Skeletal muscle tissue (tissue), 4 donors: ENCODE measurements around the gene AP1S2. TPM values are rescaled to one million over a fixed set of nuclear protein-coding genes. Genes with fewer than 3 reads are reported as not detected.

ENCODE experiments used
- H3K27ac ChIP-seq: one replicate; pipeline ENCODE4 v1.7.0; 2013; ENCODE audit warnings: mild to moderate bottlenecking, low read depth, low read length, inconsistent platforms
- H3K27me3 ChIP-seq, 3 donors: one replicate each; pipeline ENCODE4 v1.7.0; 2013; ENCODE audit warnings: low read length in 3 of 3; ENCODE audit not compliant: control insufficient read depth in 3 of 3, insufficient read depth in 3 of 3
- H3K36me3 ChIP-seq, 3 donors: one replicate each; pipeline ENCODE4 v1.7.0; 2013; ENCODE audit warnings: low read length in 3 of 3; ENCODE audit not compliant: control insufficient read depth in 3 of 3, insufficient read depth in 3 of 3
- H3K4me1 ChIP-seq, 3 donors: one replicate each; pipeline ENCODE4 v1.7.0; 2013; ENCODE audit warnings: low read length in 3 of 3, mild to moderate bottlenecking in 3 of 3; ENCODE audit not compliant: control insufficient read depth in 3 of 3, insufficient read depth in 3 of 3
- H3K4me3 ChIP-seq, 3 donors: one replicate each; pipeline ENCODE4 v1.7.0; 2013; ENCODE audit warnings: low read length in 3 of 3
- H3K9ac ChIP-seq, 3 donors: one replicate each; pipeline ENCODE4 v1.7.0; 2013; ENCODE audit warnings: low read length in 3 of 3, mild to moderate bottlenecking in 3 of 3, moderate library complexity in 2 of 3, low read depth in 1 of 3
- H3K9me3 ChIP-seq, 3 donors: one replicate each; pipeline ENCODE4 v1.7.0; 2013; ENCODE audit warnings: low read length in 3 of 3; ENCODE audit not compliant: control insufficient read depth in 3 of 3
- total RNA-seq: library from RNA; depleted of rRNA; stranded (reverse); fragments of >200 nt; gene quantifications from one replicate; pipeline ENCODE4 v1.2.3, GENCODE V29; 2014
- donor health status: Osteomylitis.

AP1S2 gene
- 28.2 TPM for total RNA-seq

- Histone ChIP-seq H3K4me3 (peak within 1 kb of the TSS; percentile 88 to 91 (median 89)), H3K36me3 (no peaks in the 10 kb centered on the region), H3K9ac (peak within 1 kb of the TSS; percentile 79 to 87 (median 83))
These were observed at the start of gene AP1S2 for GRCh38 chrX:15854712-15855567. TSS of gene AP1S2 (minus strand) at chrX:15854813. CDS start at chrX:15852524, 2,289 bp downstream.

DNA sequence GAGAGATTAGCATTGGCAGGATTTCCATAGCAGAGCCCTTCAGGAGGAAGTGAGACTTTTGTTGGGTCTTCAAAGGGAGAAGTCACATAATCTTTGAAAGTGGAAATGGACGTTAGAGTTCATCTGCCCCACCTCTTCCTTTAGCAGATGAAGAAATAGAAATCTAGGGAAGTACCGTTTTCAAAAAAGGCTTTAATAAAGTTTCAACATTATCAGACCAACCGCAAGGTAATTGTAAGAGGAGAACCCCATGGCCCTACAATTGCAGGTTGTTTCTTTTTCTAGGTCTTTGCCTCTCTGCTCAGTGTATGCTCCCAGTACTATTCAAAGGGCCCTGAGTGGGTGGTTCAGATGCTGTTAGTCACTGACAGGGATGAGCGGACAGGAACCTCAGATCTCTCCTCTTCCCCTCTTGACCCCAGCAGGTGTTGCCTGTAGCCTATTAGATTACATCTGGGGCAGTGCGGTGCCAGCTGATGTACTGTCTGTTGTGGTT, 48.6 kb upstream of the AP1S2 start:
- Histone ChIP-seq H3K9me3 (no peaks in the 10 kb centered on the region), H3K27me3 (no peaks in the 10 kb centered on the region), H3K27ac (no peak overlapping the region), H3K9ac (no peak overlapping the region), H3K36me3 (no peaks in the 10 kb centered on the region), H3K4me3 (no peak overlapping the region), H3K4me1 (peaks cover 0 to 3% (median 0%) of the 10 kb centered on the region in 3 donors)

More at GRCh38 chrX:15854712-15855567, at the start of gene AP1S2:
- no peaks in the 10 kb centered on the region for H3K9me3 ChIP-seq
- H3K4me1 ChIP-seq: peaks cover 0 to 22% (median 0%) of the 10 kb centered on the region in 3 donors
- peaks cover 0 to 3% (median 0%) of the 10 kb centered on the region in 3 donors for H3K27me3 ChIP-seq
- H3K27ac ChIP-seq: peak within 1 kb of the TSS; percentile 88

- Histone ChIP-seq H3K27me3 (no peaks in the 10 kb centered on the region), H3K9me3 (no peaks in the 10 kb centered on the region), H3K36me3 (no peaks in the 10 kb centered on the region), H3K27ac (no peak overlapping the region), H3K4me1 (peaks cover 0 to 2% (median 0%) of the 10 kb centered on the region in 3 donors), H3K4me3 (no peak overlapping the region), H3K9ac (no peak overlapping the region)
These were observed 40.7 kb upstream of the AP1S2 start for GRCh38 chrX:15895334-15895733.

DNA sequence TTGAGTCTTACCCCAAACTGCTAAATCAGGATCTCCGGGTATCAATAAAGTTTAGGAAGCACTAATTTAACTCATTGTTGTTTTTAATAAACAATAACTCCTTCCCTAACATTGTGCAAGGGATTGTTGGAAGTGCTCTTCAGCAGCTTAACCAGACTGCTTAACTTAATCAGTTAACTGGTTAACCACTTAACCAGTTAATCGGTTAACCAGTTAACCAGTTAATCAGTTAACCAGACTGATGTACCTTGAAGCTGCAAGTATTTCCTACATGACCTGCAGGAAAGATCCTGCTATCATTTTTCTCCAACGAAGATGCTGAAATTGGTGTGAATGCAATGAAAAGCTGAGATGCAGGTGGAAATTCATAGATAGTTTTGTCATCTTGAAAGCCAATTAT, 40.1 kb upstream of the AP1S2 start:
- Histone ChIP-seq H3K9ac (no peak overlapping the region), H3K4me3 (no peak overlapping the region), H3K4me1 (peaks cover 0 to 2% (median 0%) of the 10 kb centered on the region in 3 donors), H3K27me3 (no peaks in the 10 kb centered on the region), H3K36me3 (no peaks in the 10 kb centered on the region), H3K27ac (no peak overlapping the region), H3K9me3 (no peaks in the 10 kb centered on the region)

GRCh38 chrX:15890463-15890862, 35.9 kb upstream of the AP1S2 start:
- H3K36me3 ChIP-seq: no peaks in the 10 kb centered on the region
- no peaks in the 10 kb centered on the region for H3K27me3 ChIP-seq
- no peaks in the 10 kb centered on the region for H3K9me3 ChIP-seq
- no peak overlapping the region for H3K27ac ChIP-seq
- H3K4me3 ChIP-seq: no peak overlapping the region
- H3K9ac ChIP-seq: no peak overlapping the region
- H3K4me1 ChIP-seq: peaks cover 0 to 2% (median 0%) of the 10 kb centered on the region in 3 donors

DNA sequence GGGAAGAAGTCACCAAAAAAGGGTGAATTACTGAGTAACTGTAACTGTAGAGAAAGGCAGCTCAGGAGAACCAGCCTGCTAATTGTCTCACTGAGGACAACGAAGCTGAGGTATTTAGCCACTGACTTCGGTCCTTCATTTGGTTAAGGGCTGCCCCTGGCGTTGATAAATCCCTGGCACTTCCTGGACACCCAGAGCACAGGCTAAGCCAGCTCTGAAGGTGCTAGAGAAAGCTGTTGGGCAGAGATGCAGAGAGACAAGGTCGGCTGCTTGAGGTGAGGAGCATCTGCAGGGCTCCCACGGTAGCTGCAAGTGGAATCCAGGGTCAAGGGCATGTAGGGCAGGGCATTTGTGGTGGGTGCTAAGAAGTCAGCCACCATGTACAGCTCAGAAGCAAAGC, 33.4 kb upstream of the AP1S2 start:
- no peak overlapping the region for H3K27ac ChIP-seq
- H3K4me1 ChIP-seq: peaks cover 0 to 2% (median 0%) of the 10 kb centered on the region in 3 donors
- H3K9ac ChIP-seq: no peak overlapping the region
- H3K27me3 ChIP-seq: no peaks in the 10 kb centered on the region
- no peak overlapping the region for H3K4me3 ChIP-seq
- H3K36me3 ChIP-seq: no peaks in the 10 kb centered on the region
- no peaks in the 10 kb centered on the region for H3K9me3 ChIP-seq

DNA sequence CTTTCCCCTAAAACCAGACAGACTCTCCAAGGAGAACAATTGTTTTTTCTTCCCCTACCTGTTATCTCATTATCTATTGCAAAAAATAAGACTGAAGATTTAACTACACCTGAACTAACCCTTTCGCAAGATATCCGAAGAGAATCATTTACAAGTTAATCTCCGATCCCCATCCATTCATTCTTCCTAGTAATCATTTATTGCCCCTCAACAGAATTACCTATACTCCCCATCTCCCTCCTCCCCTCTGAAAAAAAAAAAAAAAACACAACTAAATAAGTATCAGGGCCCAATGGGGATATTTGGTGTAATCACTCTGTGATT, 28.9 kb upstream of the AP1S2 start:
- no peaks in the 10 kb centered on the region for H3K4me1 ChIP-seq
- H3K9ac ChIP-seq: no peak overlapping the region
- H3K9me3 ChIP-seq: no peaks in the 10 kb centered on the region
- no peak overlapping the region for H3K4me3 ChIP-seq
- no peaks in the 10 kb centered on the region for H3K36me3 ChIP-seq
- peaks cover 0 to 4% (median 0%) of the 10 kb centered on the region in 3 donors for H3K27me3 ChIP-seq
- H3K27ac ChIP-seq: no peak overlapping the region

- Histone ChIP-seq H3K27ac (no peak overlapping the region), H3K4me3 (no peak overlapping the region), H3K9me3 (no peaks in the 10 kb centered on the region), H3K9ac (no peak overlapping the region), H3K36me3 (no peaks in the 10 kb centered on the region), H3K27me3 (peaks cover 0 to 4% (median 0%) of the 10 kb centered on the region in 3 donors), H3K4me1 (no peaks in the 10 kb centered on the region)
These were observed 28.3 kb upstream of the AP1S2 start for GRCh38 chrX:15882704-15883539.

DNA sequence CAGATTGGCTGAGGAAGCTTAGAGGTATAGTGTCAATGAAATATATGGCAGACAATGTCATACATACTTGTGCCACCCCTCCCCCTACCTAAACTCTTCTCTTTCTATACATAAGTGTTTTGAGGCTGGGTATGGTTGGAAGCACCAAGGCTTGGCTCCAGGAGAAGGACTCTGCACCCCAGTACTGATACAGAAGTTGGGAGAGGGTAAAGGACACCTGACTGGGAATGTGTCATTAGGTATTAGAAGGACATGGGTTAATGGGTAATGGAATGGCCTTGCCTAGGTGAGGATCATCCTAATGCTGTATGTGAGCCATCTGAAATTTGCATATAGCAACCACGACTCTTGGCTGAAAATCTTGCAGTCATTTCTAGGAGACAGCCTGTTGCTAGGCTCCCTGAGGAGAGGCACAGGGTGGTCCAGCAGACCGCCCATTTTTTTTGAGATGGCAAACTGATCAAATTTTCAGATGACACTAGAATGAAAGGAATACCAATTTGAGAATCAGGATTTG, 26.8 kb upstream of the AP1S2 start:
- Histone ChIP-seq H3K9ac (no peak overlapping the region), H3K4me3 (no peak overlapping the region), H3K27me3 (peaks cover 0 to 4% (median 0%) of the 10 kb centered on the region in 3 donors), H3K4me1 (peaks cover 0 to 6% (median 4%) of the 10 kb centered on the region in 3 donors), H3K27ac (no peak overlapping the region), H3K36me3 (no peaks in the 10 kb centered on the region), H3K9me3 (no peaks in the 10 kb centered on the region)
